GM18502 (cell line): ENCODE data around the gene TFF2.

Experiments used
- ATAC-seq: cut with Tn5 transposase; IDR thresholded peaks from one replicate; pipeline ENCODE4 v1.9.1; 2021; ENCODE audit warnings: mild to moderate bottlenecking; ENCODE audit not compliant: unreplicated experiment, poor library complexity

The TFF2 gene

DNA sequence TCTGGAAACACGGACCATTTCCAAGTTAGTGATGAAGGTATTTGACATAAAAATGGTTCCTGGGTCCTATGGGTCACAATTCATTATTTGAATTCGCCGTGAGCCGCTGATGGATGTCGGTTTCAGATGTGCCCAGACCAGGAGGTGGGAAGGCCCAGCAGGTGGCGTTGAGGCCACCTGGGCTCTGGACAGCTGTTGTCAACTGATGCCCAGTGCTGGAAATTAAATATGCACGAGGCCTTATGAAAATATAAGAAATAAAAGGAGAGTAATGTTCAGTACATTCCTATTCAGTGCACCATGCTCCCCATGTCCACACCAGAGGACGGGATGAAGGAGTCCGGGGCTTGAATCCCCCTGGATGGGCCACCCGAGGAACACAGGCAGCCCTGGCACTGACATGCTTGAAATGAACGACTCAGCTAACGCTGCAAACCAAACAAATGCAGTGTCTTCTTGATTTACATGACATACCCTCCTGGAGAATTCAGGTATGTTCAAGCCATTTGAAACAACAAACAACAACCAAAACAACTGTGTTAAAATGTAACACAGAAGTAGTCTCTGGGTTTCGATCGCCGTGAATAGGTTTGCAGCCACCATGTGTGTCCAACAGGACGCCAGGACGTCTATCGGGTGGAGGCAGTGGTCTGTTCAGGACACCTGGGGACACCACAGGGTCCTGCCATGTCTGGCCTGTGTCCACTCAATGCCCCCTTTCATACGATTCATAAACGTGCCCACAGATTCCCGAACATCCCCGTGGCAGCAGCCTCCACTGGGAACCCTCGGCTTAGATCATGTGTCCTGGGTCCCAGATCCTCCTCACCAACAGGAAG is 41.7 kb downstream of the TFF2 start:
- ATAC-seq = no peak

DNA sequence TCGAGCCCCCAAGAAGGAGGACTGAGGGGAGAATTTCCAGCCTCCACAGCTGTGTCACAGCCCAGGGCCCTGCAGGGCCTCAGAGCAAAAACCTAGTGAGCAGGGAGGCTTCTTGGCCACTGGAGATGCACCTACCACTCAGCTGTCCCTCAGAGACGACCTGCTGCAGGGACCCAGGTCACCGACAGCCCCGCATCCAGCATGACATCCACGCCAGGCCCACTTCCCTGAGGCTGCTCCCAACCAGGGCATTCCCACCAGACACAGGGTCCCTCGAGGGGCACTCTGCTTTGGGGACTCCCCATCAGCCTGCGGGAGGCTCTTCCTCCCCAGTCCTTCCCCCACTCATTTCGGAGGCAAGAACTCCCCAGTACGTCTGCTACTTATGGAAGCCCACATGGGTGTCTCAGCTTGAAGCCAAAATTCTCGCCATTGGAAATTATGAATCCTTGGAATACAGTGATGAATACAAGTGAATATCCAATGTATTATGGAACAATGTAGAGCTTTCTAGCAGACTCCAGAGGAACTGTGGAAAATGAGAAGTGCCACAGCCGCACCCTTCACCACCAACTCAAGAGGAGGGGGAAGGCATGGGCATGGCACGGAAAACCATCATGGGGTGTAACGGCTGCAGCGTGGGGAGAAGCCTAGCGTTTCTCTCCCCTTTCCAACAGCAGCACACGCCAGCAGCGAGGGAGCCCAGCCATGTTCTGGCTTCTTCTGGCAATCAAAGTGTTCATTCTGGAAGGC is 42.5 kb downstream of the TFF2 start:
- no peak for ATAC-seq

- ATAC-seq = no peak
These were observed 43.7 kb downstream of the TFF2 start for GRCh38 chr21:42307106-42307505.

GRCh38 chr21:42306366-42307035 is 44.3 kb downstream of the TFF2 start:
- no peak for ATAC-seq

DNA sequence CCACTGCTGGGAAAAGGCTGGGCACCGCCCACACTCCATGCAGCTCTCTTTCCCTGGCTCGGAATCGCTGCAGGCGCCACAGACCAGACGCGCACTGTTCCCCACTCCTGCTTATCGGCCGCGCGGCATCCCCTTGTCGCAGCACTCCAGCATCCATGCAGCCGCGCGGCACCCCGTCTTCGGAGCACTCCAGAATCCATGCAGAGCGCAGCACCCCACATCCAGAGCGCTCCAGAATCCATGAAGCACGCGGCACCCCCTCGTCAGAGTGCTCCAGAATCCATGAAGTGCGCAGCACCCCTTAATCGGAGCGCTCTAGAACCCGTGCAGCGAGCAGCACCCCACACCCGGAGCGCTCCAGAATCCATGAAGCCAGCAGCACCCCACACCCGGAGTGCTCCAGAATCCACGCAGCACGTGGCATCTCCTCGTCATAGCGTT is 45.1 kb downstream of the TFF2 start:
- ATAC-seq = no peak

DNA sequence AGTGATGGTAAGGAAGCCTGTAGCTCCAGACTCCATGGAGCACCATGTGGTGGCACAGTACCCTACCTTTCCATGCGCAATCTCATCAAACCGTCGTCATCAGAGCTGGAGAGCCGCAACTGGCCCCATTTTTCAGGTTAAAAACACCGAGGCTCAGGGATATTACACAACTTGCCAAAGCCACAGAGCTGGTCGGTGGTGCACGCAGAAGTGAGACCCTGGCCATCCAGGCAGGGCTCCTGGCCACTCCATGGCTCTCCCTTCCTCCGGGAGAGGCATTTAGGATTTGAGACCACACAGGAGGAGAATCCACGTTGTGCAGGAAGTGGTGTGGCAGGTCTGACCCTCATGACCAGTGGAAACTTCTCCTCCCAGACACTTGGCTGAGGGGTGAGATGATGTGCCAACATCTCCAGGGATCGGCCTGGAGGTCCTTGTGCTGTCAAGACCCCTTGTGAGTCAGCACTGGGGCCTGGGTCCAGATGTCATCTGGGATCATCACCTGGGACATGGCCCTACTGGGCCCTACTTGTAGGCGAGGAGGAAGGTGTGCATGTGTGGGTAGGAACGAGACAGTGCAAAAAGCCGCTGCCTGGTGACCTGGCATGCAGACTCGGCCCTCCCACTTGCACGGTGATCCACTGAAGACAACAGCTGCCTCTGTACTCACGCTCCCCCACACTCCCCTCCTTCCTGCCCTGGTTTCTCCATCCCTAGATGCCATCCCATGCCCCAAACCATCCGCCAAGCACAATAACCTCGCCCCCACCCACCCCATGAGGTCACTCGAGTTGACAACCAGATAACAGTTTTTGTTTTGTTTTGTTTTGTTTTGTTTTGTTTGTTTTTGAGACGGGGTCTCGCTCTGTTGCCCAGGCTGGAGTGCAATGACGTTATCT is 46.0 kb downstream of the TFF2 start:
- ATAC-seq = no peak

DNA sequence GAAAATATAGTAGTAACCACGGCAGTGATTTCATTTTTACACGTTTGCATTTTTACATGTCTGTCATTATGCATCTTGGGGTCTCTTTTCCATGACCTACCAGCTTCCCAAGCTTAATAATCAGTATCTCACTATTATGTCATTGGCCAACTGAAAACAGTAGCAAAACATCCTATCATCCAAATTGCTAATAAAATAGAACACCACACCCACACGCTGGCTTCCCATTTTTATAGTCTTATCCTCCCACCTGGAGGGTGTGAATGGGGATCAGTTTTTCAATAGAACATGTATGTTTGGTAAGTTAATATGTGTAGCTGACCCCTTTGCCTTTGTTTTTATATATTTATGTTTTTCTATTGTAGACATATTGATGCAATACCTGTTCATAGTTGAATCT is 47.4 kb downstream of the TFF2 start:
- no peak for ATAC-seq

- ATAC-seq = no peak
These were observed 48.0 kb downstream of the TFF2 start for GRCh38 chr21:42302794-42303193.

DNA sequence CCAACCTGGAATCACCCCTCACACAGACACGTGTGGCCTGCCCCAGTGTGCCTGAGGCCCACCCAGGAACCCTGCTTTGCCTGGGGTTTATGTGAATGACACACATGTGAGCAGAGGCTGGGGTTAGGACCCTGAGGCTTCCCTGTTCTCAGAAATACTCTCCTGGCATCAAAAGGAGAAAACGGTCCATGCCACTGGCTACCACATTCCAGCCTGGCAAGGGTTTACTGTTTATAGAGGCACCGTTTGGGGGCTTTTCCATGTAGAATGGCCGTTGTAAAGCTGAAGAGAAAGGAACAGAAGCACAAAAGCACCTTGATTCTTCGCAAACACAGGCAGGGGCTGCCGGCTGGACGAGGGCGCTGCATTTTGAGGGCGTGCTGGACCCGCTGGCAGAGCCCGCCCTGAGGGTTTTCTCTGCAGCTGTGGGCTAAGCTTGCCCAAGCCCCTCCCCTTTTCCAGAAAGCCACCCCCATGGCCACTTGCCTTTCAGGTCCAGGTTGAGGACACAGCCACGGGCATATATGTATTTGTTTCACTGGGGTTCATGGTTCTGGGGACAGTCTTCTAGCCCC is 48.6 kb downstream of the TFF2 start:
- no peak for ATAC-seq

- no peak for ATAC-seq
These were observed 49.3 kb downstream of the TFF2 start for GRCh38 chr21:42301371-42302075.

- ATAC-seq = no peak
These were observed 49.8 kb downstream of the TFF2 start for GRCh38 chr21:42300956-42301355.

DNA sequence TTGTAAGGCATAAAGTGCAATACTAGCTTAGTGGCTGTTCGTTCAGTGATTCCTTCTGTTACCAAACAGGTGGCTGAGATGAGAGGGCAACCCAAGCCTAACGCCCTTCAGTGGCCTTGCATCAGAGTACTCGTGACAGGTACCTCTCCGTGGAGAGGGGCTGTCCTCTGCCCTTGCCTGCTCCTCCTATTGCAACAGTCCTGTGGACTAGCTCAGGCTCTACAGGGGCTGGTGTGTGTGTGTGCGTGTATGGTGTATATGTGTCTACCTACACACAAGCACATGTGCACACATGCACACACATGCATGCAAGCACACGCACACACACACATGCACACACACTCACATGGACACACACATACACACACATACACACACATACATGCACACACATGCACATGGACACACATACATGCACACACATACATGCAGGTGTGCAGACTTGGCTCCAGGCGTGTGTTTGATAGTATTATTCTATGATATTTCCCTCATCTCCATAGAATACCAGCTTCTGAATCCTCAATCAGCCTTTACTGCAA is 50.7 kb downstream of the TFF2 start:
- ATAC-seq = no peak

- no peak for ATAC-seq
These were observed 51.3 kb downstream of the TFF2 start for GRCh38 chr21:42299324-42300044.

DNA sequence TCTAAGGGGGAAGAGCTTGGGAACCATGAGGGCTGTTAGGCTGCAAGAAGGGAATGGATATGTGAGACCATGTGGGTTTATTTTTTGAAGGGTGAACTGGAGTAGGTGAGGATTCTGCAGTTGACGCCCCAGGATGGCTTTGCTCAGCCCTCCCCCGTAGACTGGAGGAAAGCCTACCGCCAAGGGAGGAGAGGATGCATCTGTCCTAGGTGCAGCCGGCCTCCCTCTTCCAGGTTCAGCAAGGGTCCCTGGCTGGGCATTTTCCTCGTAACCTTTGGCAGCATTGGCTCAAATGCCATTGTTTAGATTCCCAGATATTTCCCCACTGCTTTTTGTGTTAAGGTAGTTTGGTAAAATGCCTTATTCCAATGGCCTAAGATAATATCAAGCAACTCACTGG is 52.1 kb downstream of the TFF2 start:
- ATAC-seq = no peak

DNA sequence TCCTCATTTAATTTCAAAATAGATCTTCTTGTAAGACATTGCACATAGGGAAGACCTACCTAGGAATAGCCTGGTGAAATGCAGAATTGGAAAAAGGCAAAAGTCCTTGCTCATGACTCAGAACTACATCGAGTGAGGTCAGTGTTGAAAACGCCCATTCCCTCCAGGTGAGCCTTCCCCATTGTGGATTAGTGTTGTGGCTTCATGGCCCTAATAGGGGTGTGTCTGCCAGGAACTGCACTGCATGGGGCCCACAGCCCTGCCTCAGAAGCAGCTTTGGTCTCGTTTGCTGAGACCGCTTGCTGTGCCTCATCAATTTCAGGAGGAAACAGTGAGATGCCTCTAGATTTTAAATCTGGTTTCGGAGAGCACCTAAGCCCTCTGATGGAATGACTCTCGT is 52.6 kb downstream of the TFF2 start:
- ATAC-seq = no peak

GRCh38 chr21:42297377-42297776 is 53.4 kb downstream of the TFF2 start:
- no peak for ATAC-seq

DNA sequence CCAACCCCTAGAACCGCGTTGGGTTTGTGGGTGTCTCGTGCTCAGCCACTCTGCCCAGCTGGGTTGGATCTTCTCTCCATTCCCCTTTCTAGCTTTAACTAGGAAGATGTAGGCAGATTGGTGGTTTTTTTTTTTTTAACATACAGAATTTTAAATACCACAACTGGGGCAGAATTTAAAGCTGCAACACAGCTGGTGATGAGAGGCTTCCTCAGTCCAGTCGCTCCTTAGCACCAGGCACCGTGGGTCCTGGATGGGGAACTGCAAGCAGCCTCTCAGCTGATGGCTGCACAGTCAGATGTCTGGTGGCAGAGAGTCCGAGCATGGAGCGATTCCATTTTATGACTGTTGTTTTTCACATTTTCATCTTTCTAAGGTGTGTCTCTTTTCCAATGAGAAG is 54.3 kb downstream of the TFF2 start:
- ATAC-seq = no peak
